UCSD-AML1 (cell line): Measurements from ENCODE around the gene TERB2.
"Not testable (repeated sequence)": the region's sequence is repeated elsewhere in the genome, so short reads cannot be mapped to it uniquely, and the experiment has no call there.

Experiments used
- DNase-seq: peaks from one replicate; lab custom pipeline; 2025; ENCODE audit not compliant: unreplicated experiment; lab: John Stamatoyannopoulos, UW

Gene TERB2

DNA sequence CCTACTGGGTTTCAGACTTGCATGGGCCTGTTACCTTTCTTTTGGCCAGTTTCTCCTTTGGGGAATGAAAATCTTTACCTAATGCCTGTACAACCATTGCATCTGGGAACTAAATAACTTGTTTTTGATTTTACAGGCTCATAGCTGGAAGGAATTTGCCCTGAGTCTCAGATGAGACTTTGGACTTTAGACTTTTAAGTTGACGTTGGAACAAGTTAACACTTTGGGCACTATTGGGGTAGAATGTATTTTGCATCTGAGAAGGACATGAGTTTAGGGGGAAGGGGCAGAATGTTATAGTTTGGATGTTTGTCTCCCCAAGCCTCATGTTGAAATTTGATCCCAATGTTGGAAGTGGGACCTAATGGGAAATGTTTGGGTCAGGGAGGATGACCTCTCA lies 44.7 kb downstream of the TERB2 start:
- DNase-seq: not testable (repeated sequence)

DNA sequence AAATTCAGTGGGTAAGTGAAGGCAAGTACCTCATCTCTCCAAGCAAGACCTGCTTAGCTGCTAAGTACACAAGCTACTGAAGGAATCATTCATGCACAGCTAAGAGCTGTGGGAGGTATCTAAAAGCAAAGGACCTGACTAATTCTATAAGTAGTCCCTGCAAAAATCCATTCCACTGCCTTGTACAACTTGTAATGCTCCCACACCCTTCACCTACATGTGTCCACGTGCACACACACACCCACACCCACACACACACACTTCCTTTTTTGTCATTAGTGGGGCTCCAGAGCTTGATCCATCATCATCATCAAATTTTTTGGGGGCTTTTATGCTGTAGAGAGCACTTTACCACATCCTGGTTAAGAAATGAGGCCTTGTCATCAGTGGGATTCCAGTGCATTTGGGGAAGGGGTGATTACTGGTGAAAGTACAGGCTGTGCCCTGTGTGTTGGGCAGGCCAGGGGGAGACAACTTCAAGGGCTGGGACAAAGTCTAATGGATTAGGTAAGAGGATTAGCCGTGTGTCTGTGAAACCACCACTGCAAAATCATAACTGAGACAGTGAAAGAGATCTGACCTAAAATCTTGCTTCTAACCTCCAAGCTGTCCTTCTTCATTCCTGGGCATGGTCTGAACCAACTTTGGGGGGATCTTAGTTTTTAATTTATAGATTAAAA lies 47.4 kb downstream of the TERB2 start:
- DNase-seq: not testable (repeated sequence)

DNA sequence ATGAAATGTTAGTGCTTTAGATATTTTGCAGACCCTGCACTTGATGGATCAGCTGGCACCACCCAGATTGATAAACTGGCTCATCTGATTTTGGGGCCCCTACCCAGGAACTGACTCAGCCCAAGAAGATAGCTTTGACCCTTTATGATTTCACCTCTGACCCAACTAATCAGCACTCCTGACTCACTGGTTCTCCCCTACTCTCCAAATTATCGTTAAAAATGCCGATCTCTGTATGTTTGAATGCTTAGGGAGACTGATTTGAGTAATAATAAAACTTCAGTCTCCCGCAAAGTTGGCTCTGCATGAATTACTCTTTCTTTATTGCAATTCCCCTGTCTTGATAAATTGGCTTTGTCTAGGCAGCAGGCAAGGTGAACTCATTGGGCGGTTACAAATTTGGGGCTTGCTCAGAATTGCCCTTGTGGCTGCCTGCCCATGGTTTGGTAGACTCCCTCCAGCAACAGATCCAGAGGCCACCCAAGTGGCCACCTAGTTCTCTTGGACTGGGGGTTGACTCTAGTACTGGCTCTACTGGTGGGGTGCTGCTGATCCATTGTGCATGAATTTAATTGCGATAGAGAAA lies 48.2 kb downstream of the TERB2 start:
- not testable (repeated sequence) for DNase-seq

DNA sequence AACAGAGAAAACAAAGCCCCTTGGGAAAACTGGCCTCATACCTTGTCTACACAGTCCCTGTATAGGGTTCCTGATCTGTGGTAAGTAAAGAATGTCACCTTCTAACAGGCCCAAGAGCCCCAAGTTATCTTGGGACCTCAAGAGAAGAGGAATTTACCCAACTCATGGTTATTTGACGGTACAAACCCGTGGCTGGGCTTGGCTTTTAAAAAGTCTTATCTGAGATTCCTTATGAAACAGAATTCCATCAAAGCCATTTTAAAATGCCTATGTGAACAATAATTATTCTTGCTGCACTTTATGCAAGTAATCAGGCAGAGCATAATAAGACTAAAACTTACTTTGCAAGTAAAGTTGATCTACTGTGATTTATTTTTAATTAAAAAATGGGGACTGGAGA lies 52.6 kb downstream of the TERB2 start:
- no peak for DNase-seq

DNA sequence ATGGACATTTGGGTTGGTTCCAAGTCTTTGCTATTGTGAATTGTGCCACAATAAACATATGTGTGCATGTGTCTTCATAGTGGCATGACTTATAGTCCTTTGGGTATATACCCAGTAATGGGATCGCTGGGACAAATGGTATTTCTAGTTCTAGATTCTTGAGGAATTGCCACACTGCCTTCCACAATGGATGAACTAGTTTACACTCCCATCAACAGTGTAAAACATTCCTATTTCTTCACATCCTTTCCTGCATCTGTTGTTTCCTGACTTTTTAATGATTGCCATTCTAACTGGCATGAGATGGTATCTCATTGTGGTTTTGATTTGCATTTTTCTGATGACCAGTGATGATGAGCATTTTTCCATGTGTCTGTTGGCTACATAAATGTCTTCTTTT lies 58.6 kb downstream of the TERB2 start:
- DNase-seq: not testable (repeated sequence)

DNA sequence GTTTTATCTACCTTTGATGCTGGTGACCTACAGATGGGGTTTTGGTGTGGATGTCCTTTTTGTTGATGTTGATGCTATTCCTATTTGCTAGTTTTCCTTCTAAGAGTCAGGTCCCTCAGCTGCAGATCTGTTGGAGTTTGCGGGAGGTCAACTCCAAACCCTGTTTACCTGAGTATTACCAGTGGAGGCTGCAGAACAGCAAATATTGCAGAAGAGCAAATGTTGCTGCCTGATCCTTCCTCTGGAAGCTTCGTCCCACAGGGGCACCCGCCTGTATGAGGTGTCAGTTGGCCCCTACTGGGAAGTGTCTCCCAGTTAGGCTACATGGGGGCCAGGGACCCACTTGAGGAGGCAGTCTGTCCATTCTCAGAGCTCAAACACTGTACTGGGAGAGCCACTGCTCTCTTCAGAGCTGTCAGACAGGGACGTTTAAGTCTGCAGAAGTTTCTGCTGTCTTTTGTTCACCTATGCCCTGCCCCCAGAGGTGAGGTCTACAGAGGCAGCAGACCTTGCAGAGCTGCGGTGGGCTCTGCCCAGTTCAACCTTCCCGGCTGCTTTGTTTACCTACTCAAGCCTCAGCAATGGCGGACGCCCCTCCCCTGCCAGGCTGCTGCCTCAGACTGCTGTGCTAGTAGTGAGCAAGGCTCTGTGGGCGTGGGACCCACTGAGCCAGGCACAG lies 63.9 kb downstream of the TERB2 start:
- DNase-seq: not testable (repeated sequence)

DNA sequence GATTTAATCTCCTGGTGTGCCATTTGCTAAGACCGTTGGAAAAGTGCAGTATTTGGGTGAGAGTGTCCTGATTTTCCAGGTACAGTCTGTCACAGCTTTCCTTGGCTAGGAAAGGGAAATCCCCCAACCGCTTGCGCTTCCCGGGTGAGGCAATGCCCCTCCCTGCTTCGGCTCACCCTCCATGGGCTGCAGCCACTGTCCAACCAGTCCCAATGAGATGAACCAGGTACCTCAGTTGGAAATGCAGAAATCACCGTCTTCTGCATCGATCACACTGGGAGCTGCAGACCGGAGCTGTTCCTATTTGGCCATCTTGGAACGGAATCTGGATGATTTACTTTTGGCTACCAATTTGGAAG lies 64.4 kb downstream of the TERB2 start:
- DNase-seq: not testable (repeated sequence)

DNA sequence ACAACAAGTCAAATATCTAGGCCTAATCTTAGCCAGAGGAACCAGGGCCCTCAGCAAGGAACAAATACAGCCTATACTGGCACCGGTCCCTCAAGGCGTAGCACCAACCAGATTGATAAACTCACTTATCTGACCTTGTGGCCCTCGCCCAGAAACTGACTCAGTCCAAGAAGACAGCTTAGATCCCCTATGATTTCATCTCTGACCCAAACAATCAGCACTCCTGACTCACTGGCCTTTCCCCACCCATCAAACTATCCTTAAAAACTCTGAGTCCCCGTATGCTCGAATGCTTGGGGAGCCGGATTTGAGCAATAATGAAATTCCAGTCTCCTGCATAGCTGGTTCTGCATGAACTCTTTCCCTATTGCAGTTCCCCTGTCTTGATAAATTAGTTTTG lies 64.9 kb downstream of the TERB2 start:
- no peak for DNase-seq

DNA sequence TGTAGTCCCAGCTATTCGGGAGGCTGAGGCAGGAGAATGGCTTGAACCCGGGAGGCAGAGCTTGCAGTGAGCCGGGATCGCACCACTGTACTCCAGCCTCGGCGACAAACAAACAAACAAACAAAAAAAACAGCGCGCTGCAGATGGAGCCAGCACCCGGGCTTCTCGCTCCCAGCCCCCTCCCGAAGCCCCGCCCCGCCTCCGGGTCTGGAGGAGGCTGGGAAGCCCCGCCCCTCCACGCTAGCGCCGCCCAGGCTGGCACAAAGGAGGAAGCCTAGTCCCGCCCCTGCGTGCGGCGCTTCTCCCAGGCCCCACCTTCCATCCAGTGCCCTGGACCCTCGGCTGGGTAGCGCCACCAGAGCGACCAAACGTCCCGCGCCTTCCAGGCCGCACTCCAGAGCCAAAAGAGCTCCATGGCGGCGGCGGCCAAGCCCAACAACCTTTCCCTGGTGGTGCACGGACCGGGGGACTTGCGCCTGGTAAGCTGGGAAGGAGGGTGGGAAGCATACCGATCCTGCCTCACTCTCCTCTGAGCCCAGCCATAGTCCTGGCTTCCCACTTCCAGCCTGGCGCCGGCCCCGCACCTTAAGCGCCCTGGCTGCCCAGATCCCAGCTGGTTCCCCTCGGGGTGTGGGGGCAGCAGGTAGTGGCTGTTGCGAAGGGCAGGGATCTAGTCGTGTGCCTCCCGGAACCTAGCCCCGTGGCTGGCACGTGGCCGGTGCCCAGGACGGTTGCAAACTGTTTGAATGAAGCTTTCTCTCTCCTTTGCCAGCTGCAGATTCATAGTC lies 66.6 kb downstream of the TERB2 start, which contains the start of gene SORD:
TSS of gene SORD (plus strand) at position 325 of the 788 bp plus-strand sequence. CDS start at position 414, 89 bp downstream.
- DNase-seq: peak; percentile 93

DNA sequence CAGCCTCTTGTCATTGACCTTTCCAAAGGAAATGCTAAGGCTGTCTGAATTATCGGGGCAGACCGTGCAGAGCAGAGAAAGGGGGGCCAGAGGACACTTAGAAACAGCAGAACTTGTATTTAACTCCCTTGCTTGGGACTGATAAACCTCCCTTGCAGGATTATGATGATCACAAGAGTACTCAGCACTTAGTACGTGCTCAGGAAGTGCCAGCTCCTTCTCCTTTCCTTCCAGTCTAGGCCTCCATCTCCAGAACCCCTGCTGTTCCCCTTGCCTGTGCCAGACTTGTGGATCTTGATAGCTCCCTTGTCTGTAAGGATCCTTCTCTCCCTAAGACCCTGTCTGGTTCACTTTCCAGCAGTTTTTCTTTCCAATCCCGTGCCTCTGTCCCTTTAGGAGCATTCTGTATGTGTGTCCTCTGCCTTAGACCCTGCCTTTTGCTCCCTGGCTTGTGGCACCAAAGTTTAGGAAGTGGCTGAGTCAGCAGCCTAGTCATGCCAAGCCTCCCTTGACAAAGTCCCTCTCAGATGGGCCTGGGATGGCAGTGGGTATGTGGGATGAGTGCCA lies 67.3 kb downstream of the TERB2 start:
- DNase-seq: peak; percentile 27

DNA sequence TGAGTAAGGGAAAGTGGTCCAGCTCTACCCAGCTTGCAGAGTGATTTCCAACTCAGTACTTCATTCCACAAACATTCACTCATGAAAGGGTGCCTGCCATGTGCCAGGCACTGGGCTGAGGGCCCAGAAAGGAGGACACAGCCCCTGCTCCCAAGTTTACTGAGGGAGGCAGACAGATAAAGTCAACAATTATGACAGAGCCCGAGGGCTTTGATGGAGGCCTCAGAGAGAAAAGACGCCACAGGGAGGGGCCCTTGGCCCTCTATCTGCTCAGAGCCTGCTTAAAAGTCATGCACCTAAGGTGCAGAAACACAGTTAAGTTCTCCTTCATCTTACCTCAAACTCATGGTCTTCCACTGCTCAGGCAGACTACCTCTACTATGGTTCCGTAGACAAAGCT lies 68.2 kb downstream of the TERB2 start:
- DNase-seq: not testable (repeated sequence)

DNA sequence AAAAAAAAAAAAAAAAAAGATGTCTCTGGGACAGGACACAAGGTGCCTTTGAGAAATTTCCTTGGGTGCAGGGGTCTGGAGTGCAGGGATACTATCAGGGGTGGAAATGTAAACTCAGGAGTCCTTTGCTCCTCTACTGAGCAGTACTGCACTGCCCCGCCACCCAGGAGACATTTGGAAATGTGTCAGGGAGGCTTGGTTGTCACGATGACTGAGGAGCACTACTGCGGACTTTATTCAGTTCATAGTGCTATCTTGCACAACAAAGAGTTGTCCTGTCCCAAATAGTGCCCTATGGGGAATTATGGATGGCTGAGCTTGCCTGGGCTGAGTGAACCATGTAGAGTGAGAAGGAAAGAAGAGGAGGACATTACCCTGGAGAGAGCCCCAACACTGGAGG lies 69.1 kb downstream of the TERB2 start:
- not testable (repeated sequence) for DNase-seq

DNA sequence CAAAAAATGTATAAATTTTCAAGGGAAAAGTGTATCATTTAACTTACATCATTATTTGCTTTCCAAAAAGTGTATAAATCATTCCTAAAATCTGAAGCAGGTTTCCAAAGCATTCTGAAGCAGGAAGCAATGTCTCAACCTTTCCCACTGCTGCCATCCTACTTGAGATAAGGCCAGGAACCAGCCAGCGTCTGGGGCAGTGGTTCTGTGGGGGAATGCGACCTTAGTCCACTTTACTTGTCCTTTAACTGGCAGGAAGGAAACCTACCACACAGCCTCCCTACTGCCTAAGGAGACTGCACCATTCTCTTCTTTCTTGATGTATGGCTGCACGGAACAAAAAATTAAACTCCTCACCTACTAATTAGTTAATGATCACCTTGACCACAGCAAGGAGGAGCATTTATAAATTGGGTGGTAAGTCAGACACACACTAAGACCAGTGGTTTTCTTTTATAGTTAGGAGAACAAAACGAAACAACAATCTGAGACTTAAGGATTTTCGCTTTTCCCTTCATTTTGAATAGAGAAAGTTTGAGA lies 70.2 kb downstream of the TERB2 start:
- no peak for DNase-seq

DNA sequence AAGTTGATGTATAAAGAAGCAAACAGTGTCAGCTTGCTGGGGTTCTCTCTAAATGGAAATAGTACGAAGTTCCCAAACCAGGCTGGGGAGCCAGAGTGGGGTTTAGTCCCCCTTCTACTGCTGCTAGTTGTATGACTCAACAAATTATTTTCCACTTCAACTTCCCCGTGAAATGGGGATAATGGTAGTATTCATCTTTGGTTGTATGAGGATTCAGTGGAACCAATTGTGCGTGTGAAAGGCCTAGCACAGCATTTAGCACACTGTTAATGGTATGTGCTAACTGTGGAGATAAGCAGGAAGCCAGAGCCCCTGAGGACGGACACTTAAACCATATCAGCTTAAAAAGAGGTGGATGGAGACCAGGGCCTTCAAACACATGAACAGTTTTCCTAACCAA lies 70.7 kb downstream of the TERB2 start:
- DNase-seq: no peak
